ENCODE measurements around the gene PRMT1.

Gene PRMT1

GRCh38 chr19:49730166-49730565, 53.1 kb downstream of the PRMT1 start:
- H3K36me3 ChIP-seq (ENCODE audit: insufficient read depth) = no peaks in the 10 kb centered on the region
- H3K79me2 ChIP-seq (ENCODE audit: insufficient read depth, low read depth) = no peaks in the 10 kb centered on the region
- H3K4me1 ChIP-seq (ENCODE audit: low read depth, poor library complexity, severe bottlenecking) = no peaks in the 10 kb centered on the region
- H3K4me3 ChIP-seq (IDR thresholded peaks at IDR 0.05; ENCODE audit: insufficient read depth, low read depth, low read length) = no peak overlapping the region
- no peaks in the 10 kb centered on the region for H4K20me1 ChIP-seq (ENCODE audit: insufficient read depth)
- H2AFZ ChIP-seq (ENCODE audit: low read depth) = no peak overlapping the region
- TF ChIP-seq, protein P1, sequence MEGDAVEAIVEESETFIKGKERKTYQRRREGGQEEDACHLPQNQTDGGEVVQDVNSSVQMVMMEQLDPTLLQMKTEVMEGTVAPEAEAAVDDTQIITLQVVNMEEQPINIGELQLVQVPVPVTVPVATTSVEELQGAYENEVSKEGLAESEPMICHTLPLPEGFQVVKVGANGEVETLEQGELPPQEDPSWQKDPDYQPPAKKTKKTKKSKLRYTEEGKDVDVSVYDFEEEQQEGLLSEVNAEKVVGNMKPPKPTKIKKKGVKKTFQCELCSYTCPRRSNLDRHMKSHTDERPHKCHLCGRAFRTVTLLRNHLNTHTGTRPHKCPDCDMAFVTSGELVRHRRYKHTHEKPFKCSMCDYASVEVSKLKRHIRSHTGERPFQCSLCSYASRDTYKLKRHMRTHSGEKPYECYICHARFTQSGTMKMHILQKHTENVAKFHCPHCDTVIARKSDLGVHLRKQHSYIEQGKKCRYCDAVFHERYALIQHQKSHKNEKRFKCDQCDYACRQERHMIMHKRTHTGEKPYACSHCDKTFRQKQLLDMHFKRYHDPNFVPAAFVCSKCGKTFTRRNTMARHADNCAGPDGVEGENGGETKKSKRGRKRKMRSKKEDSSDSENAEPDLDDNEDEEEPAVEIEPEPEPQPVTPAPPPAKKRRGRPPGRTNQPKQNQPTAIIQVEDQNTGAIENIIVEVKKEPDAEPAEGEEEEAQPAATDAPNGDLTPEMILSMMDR (conservative IDR thresholded peaks at IDR 0.05; ENCODE audit: low read depth, low read length) = no peak
- H3K4me2 ChIP-seq = no peak overlapping the region
- no peak overlapping the region for H3K27ac ChIP-seq
- H3K27me3 ChIP-seq (ENCODE audit: insufficient read depth, low read depth) = peaks cover 63% of the 10 kb centered on the region
- H3K9ac ChIP-seq = no peak overlapping the region

All from KMS-11 (cell line).